Stimulated activated CD4-positive, alpha-beta T cell treated with anti-CD3 and anti-CD28 coated beads, Interleukin-15, amount 100 ng/mL, for 48 hours (primary cell): ENCODE results near the gene SHH.

Source experiments
- DNase-seq, 2 donors: peaks; one replicate each; pipeline ENCODE4 v3.0.0-alpha.2; 2020; ENCODE audit warnings: low read depth in 2 of 2

Gene SHH

DNA sequence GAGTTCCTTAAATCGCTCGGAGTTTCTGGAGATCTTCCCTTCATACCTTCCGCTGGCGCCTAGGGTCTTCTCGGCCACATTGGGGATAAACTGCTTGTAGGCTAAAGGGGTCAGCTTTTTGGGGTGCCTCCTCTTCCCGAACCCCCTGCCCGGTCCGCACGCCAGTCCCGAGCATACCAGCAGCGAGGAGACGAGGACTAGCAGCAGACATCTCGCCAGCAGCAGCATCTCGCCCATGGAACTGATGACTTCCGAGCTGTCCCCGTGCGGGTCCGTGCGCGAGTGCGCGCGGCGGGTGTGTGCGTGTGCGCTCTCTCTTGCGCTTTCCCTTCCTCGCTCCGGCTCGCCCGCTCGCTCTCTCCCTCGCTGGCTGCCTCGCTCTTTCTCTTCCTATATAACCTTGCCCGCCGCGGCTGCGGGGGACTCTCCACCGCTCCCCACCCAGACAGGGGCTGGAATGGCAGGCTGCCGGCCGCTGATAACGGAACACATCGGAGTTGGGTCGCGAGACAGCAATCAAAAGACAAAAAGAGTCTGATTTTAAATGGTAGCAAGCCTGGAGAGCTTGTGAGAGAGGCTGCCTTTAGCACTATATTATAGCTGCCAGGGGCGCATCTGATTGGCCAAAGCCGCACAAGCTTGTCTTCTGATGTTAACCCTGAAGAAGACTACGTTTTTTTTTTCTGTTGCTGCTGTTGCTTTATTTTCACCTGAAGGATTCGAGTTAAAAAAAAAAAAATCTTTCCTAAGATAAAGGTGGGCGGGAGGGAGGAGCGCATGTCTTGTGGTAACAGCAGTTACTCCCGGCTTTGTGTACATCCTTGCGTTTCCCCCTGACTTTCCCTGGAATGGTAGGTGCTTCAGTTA is at the start of gene SHH:
SHH (minus strand) TSS at position 569 of the 867 bp plus-strand sequence; CDS start at position 228, 341 bp downstream.
- no peak for DNase-seq

DNA sequence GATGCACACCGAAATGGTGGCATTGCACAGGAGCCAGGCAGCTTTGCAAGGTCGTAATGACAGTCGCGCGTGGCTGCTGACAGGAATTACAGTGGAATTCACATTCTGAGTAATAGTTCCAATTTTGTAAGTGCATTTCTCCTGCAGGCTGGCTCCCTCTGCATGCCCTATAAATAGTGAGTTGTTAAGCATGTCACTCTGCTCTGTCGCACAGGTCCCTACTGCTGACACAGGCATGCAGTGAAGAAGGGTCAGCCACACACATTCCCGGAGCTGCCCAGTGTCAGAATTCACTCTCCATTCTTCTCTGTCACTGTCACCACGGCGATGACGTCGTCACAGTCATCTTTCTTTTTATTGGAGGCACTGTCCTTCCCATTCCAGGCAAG is 49.2 kb upstream of the SHH start:
- DNase-seq, result no peak

DNA sequence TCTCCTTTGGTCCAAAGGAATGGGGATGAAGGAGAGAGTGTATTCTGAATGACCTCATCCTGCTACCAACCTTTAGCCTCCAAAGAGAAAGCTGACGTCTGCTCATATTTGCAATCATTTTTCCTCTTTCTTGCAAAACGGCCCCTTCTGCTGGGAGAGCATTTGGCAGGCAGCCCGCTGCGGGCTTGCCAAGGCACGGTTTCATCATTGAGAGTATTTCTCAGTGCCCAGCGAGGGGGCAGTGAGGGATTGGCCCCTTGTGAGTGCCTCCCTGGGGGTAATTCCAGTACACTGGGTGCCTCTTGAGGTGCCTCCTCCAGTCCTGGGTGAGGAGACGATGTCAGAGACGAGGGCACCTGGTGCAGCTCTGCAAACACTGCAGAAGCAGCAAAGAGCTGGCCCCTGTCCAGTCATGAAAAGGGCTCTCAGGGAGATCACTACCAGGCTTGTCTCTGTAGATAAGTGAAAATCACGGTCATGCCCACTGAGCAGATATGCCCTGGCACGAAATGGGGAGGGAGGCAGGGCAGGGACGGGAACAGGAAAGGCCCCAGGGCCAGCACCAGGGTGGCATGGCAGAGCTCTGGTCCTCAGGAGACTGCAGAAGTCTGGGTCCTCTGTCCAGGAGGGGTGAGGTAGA is 48.7 kb upstream of the SHH start:
- DNase-seq, result no peak

DNA sequence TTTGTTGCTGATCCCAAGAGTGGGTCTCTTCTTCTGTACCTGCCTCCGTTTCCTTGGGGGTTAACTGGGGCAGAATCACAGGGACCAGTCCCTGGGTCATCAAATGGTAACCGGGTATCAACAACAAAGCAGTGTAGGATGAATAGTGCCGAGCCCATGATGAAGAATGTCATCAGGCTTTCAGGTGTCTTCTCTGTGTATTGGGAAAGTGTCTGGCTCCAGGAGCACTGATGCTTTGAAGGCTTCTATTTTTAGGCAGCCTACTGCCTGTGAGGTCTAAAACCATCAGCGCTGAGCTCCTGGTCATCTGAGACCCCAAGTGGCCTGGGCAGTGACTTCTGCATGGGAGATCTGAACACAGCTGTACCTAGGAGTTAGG is 48.2 kb upstream of the SHH start:
- no peak for DNase-seq

DNA sequence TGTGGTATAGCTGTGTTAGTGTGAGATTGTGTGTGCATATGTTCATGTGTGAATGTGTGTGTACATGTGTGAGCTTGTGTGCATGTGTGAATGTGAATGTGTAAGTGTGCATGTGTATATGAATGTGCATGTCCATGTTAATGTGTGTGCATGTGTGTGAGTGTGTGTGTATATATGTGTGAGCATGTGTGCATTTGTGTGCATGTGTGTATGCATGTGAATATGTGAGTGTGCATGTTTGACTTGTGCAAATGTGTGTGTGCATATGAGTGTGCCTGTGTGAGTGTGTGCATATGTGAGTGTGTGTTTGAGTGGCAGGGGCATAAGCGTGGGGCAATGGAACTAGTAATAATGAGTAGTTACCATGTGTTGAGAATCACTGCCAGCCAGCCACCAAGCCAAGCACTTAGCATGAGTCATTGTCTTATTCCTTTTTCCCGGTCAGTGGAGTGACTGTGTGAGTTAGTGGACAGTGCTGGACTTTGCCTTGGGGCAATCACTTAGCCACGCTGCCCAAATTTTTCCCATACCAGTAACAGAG is 46.3 kb upstream of the SHH start:
- DNase-seq, result no peak

DNA sequence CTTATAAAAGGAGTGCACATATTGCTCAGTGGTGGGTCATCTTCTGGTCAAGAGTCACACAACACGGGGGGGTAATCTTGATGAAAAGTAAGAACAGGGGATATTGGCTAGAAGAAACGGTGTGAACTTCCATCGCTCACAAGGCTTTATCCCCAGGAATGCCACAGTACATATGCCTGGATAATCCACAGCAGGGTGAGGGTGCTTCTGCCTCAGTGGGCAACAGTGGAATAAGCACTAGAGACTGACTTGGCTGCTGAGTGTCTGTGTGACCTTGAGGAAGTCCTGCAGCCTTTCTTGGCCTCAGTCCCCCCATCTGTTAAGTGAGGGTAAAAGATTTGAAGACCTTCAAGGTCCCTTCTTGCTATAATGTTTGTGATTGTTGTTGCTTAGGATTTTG is 44.9 kb upstream of the SHH start:
- no peak for DNase-seq

DNA sequence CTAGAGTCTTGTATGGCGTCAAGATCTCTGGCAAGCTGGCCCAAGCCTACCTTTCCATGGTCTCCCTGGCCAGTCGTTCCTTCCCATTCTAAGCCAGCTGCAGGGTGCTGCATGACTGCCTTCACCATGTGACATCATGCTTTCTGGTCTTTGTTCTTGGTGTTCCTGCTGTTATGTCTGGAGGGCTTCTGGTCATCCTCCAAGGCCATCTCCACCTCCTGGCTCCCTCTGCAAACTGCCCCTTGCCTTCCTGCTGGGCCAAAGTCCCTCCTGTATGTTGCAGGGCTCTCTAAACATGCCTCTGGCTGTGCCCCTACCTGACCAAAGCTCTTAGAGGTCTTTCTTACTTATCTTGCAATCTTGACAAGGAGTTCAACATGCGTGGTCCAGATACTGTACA is 44.4 kb upstream of the SHH start:
- no peak for DNase-seq

DNA sequence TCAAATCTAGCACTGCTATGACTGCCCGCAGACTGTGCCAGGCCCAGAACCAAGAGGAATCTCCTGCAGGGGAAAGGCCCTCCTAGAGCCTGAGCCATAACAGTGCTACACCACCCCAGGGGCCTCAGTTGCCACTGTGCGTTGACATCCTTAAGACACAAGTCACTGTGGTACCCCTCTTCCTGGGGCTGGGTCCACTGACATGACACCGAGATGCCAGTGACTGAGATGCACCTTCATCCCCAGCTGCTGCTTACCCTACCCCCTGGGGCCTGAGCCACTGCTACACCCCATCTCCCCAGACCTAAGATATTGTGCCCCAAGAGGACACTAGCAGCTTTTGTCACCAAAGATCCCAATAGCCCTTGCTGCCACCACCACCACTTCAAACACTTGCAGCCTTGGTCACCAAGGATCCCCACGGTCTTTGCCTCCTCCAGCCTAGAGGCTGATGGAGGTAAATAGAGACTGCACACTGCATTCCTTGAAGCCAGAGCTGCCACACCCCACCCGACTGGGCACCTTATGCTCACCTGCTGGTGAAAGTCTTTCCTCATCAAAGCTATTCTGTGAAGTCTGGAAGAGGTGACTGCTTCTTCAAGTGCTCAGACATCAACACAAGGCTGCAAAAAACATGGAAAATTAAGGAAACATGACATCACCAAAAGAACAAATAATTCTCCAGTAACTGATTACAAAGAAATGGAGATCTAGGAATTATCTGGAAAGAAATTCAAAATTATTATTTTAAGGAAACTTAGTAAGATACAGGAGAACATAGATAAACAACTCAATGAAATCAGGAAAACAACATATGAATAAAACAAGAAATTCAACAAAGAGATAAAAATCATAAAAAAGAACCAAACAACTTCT is 40.4 kb upstream of the SHH start:
- DNase-seq, result no peak

DNA sequence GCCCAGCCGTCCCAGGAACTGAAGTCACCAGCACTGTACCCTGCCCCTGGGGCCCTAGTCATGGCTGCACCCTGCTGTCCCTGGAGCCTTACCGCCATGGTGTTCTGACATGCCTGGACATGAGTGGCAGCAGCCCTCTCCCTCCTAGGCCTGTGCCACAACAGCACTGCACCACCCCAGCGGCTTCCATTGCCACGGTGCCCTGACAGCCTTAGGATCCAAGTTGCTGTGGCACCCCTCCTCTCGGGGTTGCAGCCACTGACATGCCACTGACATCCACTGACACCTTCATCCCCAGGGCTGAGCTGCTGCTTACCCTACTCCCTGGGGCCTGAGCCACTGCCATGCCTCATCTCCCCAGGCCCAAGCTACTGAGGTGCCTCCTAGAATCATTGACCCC is 39.6 kb upstream of the SHH start:
- no peak for DNase-seq

DNA sequence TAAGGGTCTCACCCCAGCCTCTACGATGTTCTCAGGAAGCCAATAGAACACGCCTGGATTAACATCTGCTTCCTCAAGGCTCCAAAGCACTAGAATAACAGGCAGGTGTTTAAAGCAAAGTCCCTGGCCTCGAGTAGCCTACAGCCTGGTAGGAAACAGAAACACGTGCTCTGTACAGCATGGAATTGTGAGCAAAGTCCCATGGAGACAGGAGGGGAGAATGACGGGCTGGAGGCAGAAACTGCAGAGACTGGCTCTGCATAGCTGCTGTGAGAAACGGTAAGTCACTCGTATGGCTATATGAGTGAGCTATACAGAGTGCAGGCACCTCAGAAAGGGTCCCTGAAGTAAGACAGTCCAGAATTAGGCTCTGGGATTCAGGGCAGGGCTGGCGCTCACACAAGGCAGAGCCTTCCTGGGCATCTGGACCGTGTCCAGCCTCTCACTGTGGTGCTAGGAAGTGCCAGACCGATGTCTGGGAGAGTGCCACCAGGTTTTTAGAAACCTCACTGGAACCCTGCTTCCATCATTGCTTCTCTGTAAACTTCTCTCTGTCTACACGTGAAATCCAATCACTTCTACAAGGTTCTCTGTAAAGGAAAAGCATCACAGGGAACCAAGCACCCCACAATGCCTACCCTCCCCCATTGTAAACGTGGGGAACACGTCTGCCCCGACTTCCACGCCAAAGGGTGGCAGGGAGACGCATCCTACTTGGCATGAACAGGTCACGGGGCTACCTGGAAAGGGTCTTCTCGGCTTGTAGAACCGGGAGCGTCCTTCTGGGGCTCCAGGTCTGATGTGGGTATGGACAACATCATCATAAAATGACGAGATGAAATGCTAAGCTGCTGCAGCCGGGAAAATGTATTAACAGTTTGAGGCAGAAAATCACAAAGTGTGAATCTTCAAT is 38.8 kb upstream of the SHH start:
- DNase-seq, result no peak

DNA sequence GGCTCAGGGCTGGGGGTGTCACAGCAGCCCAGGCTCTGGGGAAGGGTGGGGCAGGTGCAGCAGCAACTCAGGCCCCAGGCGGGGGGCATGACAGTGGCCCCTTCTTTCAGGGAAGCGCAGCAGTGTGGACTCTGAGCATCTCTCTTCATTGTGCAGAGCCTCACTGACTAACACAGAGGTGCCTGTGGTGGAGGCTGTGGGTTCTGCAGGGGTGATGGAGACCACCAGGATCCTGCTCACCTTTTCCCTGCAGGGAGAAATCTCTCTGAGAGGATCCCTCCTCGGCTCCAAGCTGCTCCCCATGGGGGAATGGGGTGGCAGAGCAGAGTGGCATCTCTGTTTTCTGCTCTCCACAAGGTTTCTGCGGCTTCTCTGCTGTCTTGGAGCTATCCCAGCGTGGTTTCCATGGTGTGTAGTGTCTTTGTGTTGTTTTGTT is 37.8 kb upstream of the SHH start:
- no peak for DNase-seq

DNA sequence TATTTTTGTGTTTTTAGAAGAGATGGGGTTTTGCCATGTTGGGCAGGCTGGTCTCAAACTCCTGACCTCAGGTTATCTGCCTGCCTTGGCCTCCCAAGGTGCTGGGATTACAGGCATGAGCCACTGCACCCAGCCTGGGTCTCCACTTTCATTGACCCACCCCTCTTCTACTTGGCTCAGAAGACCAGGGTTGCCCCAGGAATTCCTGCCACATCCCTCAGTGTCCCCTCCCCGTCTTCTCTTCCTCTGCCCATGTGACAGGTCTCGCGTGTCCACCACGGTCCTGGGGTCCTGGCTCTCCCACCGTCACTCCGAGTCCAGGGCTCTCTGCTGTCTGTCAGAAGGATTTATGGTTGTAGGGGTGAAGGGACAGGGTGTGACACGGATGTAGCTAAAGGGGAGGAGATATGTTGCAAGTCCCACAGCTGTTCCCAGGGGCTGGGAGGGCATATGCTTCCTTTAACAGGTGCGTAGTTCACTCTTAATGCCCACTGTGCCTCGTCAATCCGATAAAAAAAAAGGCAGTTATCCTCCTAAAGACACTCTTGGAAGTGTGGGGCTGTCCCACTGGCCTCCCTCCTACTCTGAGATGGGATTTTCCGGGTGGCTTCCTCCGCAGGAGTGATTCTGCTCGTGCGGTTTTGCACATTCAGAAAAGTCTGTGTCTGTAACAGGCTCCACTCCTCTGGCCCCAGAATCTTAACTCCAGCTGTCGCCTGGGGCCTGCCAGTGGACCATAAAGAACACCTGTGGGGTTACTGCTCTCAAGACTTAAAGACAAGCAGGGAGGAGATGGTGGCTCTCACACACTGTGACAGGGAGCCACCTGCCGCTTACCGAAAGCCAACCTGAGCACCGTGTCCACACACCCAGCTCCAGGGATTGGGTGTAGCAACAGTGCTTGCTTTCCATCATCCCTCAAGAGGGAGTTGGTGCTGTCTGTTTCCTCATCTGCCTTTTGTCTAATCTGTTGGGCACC is 36.7 kb upstream of the SHH start:
- DNase-seq, result no peak

DNA sequence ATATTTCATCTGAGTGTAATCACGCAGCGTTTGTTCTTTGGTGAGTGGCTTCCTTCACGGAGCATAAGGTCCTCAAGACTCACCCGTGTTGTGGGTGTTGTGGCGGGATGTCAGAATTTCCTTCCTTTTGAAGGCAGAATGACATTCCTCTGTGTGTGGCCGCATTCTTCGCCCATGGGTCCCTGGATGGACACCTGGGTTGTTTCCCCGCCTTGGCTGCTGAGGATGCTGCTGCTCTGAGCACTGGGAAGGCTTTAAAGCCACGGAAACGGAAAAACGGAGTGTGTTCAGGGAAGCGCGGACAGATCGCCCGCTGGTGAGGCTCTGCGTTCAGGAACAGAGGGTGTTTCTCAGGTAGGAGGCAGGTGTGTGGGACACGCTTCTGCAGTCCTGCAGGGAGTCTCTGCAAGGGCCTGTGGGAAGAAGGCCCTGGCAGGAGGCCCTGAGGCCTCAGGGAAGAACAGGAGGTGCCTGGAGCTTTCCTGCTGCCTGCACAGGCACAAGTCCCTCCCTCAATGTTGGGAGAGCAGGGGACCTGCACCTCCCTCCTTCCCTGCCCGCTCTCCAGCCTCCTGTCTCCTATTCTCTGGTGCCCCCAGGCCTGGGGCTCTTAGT is 35.7 kb upstream of the SHH start:
- no peak for DNase-seq

DNA sequence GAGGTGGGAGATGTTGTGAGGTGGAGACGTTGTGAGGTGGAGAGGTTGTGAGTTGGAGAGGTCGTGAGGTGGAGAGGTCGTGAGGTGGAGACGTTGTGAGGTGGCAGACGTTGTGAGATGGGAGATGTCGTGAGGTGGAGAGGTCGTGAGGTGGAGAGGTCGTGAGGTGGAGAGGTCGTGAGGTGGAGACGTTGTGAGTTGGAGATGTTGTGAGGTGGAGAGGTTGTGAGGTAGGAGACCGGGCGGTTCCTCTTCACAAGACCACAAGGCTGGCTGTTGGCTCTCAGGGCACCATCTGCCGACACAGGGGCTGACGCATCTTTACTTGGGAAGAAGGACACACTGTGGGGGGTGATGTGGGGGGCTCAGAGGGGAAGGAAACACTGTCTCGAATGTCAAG is 34.7 kb upstream of the SHH start:
- DNase-seq, result no peak

DNA sequence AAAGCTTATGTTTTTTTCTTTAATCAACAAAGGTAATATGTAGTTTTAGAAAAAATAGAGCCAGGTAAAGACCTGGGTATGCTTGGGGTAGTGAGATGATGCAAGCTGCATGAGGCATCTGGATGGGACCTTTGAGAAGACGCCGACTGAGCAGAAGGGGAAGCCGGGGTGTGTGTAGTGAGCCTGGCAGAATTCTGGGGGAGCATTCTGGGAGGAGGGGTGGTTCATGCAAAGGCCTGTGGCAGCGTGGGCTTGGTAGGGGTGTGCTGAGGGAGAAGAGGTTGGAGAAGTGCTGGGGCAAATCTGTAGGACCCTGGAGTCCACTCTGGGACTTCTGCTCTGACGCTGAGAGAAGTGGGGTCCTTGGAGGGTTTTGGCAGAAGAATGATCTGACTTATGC is 33.9 kb upstream of the SHH start:
- DNase-seq, result no peak

DNA sequence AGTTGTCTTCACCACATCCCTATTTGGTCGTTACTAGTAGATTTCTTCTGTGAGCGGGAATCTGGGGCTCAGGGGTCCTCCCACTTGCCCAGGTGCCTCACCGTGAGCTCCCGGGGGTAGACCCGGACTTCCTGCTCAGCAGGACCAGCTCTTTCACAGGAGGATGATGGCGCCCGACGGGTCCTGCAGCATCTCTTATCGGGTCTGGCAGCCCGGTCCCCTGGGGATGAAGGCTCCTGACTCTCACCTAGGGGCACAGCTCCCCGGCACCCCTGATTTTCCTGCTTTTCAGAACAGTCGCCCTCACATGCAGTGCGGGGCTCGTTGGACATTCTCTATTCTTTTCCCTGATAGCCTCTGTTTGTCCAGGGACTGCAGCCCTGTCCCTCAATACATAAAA is 33.0 kb upstream of the SHH start:
- DNase-seq, result no peak

DNA sequence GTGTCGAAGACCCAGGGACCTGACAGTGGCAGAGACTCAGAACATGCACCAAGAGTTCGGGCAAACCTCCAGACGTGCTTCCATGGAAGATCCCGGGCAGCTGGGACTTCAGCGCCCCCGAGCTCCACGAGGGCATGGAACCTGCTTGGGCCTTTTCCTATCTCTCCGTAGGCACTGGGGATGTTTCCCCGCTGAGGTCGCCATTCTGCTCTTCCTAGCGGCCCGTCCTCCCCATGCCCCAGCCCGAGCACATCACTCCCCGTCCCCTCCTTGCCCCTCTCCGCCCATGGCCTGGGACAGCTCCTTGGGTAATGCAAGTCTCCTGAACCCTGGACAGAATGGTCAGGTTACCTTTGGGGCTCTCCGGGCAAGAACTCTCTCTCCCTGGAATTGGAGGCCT is 32.3 kb upstream of the SHH start:
- DNase-seq, result no peak

DNA sequence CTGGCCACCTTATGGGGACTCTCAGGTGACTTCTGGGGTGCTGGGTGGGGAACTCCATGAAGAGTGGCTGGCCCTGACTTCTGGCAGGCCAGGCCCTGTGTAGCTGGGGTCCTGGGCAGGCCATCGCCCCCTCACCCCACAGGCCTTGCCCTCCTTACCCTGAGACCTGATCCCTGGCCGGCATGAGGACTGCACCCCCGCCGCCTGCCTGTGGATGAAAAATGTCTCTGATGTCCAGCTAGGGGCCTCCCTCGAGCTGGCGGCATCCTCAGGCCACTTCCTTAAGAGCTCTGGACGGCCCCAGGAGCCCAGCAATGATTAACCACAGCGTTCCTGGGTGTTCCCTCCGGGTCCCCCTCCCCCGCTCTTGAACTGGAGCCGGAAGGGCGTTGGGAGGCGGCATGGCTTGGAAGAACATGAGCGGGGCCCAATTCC is 31.8 kb upstream of the SHH start:
- no peak for DNase-seq

DNA sequence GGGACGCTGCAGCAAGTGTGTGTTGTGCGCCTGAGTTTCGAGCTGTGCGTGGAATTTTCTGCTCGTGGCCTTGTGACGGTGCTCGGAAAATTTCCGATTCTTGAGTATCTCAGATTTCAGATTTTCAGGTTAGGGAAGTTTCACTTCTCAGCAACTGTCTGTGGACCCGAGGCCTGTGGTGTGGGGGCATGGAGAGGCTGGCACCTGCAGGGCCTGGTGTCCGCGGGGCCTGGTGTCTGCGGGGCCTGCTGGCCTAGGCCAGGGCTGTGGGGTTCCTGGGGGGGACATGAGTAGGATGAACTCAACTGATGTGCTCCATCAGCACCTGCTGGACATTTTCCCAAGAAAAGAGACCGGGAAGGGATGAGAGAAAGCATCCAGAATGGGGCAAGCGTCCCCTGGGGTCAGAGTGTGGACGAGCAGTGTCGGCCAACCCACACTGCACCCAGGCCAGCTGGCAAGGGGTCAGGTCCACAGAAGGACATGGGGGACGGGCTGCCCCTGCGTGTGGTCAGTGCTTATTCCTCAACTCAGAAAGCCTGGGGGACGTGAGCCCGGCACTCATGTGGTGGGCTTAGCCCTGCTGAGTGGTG is 31.3 kb upstream of the SHH start:
- no peak for DNase-seq
